SK-N-MC (cell line): ENCODE measurements around the gene CAB39L.

Experiments used
- EZH2 ChIP-seq: fragments of 200-600 bp; sonication (generic); IDR thresholded peaks from one replicate; pipeline ENCODE4 v1.6.1; 2017; ENCODE audit warnings: antibody characterized with exemption
- FOXP2 ChIP-seq: optimal IDR thresholded peaks from 2 replicates; pipeline ENCODE3; 2011; ENCODE audit warnings: mild to moderate bottlenecking, moderate library complexity; ENCODE audit not compliant: insufficient read depth; ENCODE audit errors: extremely low read length, control extremely low read depth
- POLR2AphosphoS5 ChIP-seq: IDR thresholded peaks from 2 replicates; pipeline ENCODE4 v1.6.1; 2012; ENCODE audit warnings: mild to moderate bottlenecking, low read depth, low read length, borderline replicate concordance

GRCh38 chr13:49421391-49421790 lies 22.5 kb downstream of the CAB39L start:
- TF ChIP-seq POLR2AphosphoS5, result no peak
- no peak for TF ChIP-seq EZH2
- TF ChIP-seq FOXP2, result no peak
